Fibroblast of upper back skin (primary cell): Measurements from ENCODE around the gene SEC16A.

Experiments used
- DNase-seq: peaks from one replicate; pipeline ENCODE4 v3.0.0-alpha.2; 2013

Gene SEC16A

GRCh38 chr9:136499935-136500910 is 17.4 kb upstream of the SEC16A start:
- no peak for DNase-seq

- DNase-seq, result no peak
Measured at GRCh38 chr9:136499071-136499934, 16.5 kb upstream of the SEC16A start.

- DNase-seq, result no peak
Measured at GRCh38 chr9:136497916-136498695, 15.3 kb upstream of the SEC16A start.

- no peak for DNase-seq
Measured at GRCh38 chr9:136496801-136497620, 14.2 kb upstream of the SEC16A start.

- no peak for DNase-seq
Measured at GRCh38 chr9:136496181-136496580, 13.3 kb upstream of the SEC16A start.

GRCh38 chr9:136495238-136495800 is 12.5 kb upstream of the SEC16A start:
- DNase-seq, result no peak

GRCh38 chr9:136494531-136495215 is 11.8 kb upstream of the SEC16A start:
- DNase-seq, result no peak

- no peak for DNase-seq
Measured at GRCh38 chr9:136494012-136494411, 11.2 kb upstream of the SEC16A start.

- no peak for DNase-seq
Measured at GRCh38 chr9:136493567-136493971, 10.7 kb upstream of the SEC16A start.

GRCh38 chr9:136492978-136493522 is 10.2 kb upstream of the SEC16A start:
- no peak for DNase-seq

GRCh38 chr9:136489731-136490130 is 6.9 kb upstream of the SEC16A start:
- no peak for DNase-seq

GRCh38 chr9:136488247-136489214 is 5.7 kb upstream of the SEC16A start:
- DNase-seq, result peak; percentile 23

GRCh38 chr9:136487672-136488071 is 4.8 kb upstream of the SEC16A start:
- DNase-seq, result no peak

- DNase-seq, result no peak
Measured at GRCh38 chr9:136486823-136487620, 4.2 kb upstream of the SEC16A start.

- no peak for DNase-seq
Measured at GRCh38 chr9:136486131-136486530, 3.3 kb upstream of the SEC16A start.

GRCh38 chr9:136485049-136486045 is 2.5 kb upstream of the SEC16A start:
- peak; percentile 73 for DNase-seq
